ENCODE results near the gene IL1A.

GRCh38 chr2:112733456-112733855, 50.8 kb downstream of the IL1A start:
- TF ChIP-seq CTCF (IDR thresholded peaks at IDR 0.05): no peak
- TF ChIP-seq POLR2A (IDR thresholded peaks at IDR 0.05): no peak

All from testis (tissue), 2 donors.